ENCODE measurements around the gene LPIN1.

The LPIN1 gene

GRCh38 chr2:11865805-11866204 lies 119.4 kb downstream of the LPIN1 start:
- DNase-seq (ENCODE audit: low spot score): no peak

GRCh38 chr2:11866358-11867335 lies 120.2 kb downstream of the LPIN1 start:
- DNase-seq (ENCODE audit: low spot score): no peak

- DNase-seq (ENCODE audit: low spot score): no peak
Measured at GRCh38 chr2:11867926-11868325, 121.5 kb downstream of the LPIN1 start.

GRCh38 chr2:11869391-11869991 lies 123.1 kb downstream of the LPIN1 start:
- no peak for DNase-seq (ENCODE audit: low spot score)

GRCh38 chr2:11870064-11870463 lies 123.6 kb downstream of the LPIN1 start:
- no peak for DNase-seq (ENCODE audit: low spot score)

- DNase-seq (ENCODE audit: low spot score): no peak
Measured at GRCh38 chr2:11870584-11870983, 124.2 kb downstream of the LPIN1 start.

- DNase-seq (ENCODE audit: low spot score): no peak
Measured at GRCh38 chr2:11871421-11871820, 125.0 kb downstream of the LPIN1 start.

- DNase-seq (ENCODE audit: low spot score): no peak
Measured at GRCh38 chr2:11872247-11872947, 126.0 kb downstream of the LPIN1 start.

- no peak for DNase-seq (ENCODE audit: low spot score)
Measured at GRCh38 chr2:11872948-11873269, 126.5 kb downstream of the LPIN1 start.

- DNase-seq (ENCODE audit: low spot score): no peak
Measured at GRCh38 chr2:11873356-11874154, 127.1 kb downstream of the LPIN1 start.

- no peak for DNase-seq (ENCODE audit: low spot score)
Measured at GRCh38 chr2:11874861-11875260, 128.4 kb downstream of the LPIN1 start.

- no peak for DNase-seq (ENCODE audit: low spot score)
Measured at GRCh38 chr2:11875481-11875880, 129.0 kb downstream of the LPIN1 start.

GRCh38 chr2:11876436-11876835 lies 130.0 kb downstream of the LPIN1 start:
- DNase-seq (ENCODE audit: low spot score): no peak

- DNase-seq (ENCODE audit: low spot score): no peak
Measured at GRCh38 chr2:11876889-11877288, 130.5 kb downstream of the LPIN1 start.
